PC-3 (cell line): ENCODE data around the gene NUDT15. TPM values are rescaled to one million over a fixed set of nuclear protein-coding genes. Genes with fewer than 3 reads are reported as not detected.

Source experiments
- ATAC-seq: fragments of 200-7000 bp; cut with Tn5 transposase; 2 replicates; pipeline ENCODE4 v1.9.1; 2020; ENCODE audit warnings: mild to moderate bottlenecking, moderate library complexity
- BruUV-seq: library from RNA; stranded (reverse); fragments of 400-500 nt; replicated peaks from 2 replicates; lab custom pipeline; 2021; lab: Mats Ljungman, UMichigan
- CTCF ChIA-PET: fragments of 300-600 bp; sonication (Branson Sonifier 250); formaldehyde crosslinking; loops from one replicate; lab custom pipeline; 2022; ENCODE audit warnings: antibody characterized with exemption; lab: Charles Lee
- POLR2A ChIA-PET: fragments of 300-600 bp; sonication (Branson Sonifier 250); formaldehyde crosslinking; loops from one replicate; lab custom pipeline; 2022; ENCODE audit warnings: antibody characterized with exemption; ENCODE audit not compliant: unreplicated experiment; lab: Charles Lee
- DNase-seq: peaks from one replicate; pipeline ENCODE4 v3.0.0-alpha.2; 2015
- H2AFZ ChIP-seq: fragments of 300-600 bp; sonication (generic); 2 replicates; pipeline ENCODE4 v1.6.0; 2016; ENCODE audit warnings: antibody characterized with exemption, low read length
- H3F3A ChIP-seq: fragments of 300-600 bp; sonication (generic); one replicate; pipeline ENCODE4 v1.6.0; 2017; ENCODE audit warnings: antibody characterized with exemption, low read length, control low read depth, mild to moderate bottlenecking; ENCODE audit not compliant: unreplicated experiment
- H3K27ac ChIP-seq: fragments of 300-600 bp; sonication (generic); 2 replicates; pipeline ENCODE4 v1.5.1; 2016; ENCODE audit warnings: mild to moderate bottlenecking, low read length
- H3K27me3 ChIP-seq: fragments of 300-600 bp; sonication (generic); 2 replicates; pipeline ENCODE4 v1.6.1; 2016; ENCODE audit warnings: low read length, mixed read lengths
- H3K36me3 ChIP-seq: fragments of 300-600 bp; sonication (generic); 2 replicates; pipeline ENCODE4 v1.6.1; 2016; ENCODE audit warnings: low read depth, mixed run types, low read length, mixed read lengths
- H3K4me1 ChIP-seq: fragments of 300-600 bp; sonication (generic); 2 replicates; pipeline ENCODE4 v1.5.1; 2016; ENCODE audit warnings: low read length; ENCODE audit not compliant: insufficient read depth
- H3K4me2 ChIP-seq: fragments of 300-600 bp; sonication (generic); 2 replicates; pipeline ENCODE4 v1.6.0; 2016; ENCODE audit warnings: low read length
- H3K4me3 ChIP-seq: fragments of 300-600 bp; sonication (generic); 2 replicates; pipeline ENCODE4 v1.5.1; 2016; ENCODE audit warnings: mild to moderate bottlenecking, low read length, mixed read lengths
- H3K79me2 ChIP-seq: fragments of 300-600 bp; sonication (generic); 2 replicates; pipeline ENCODE4 v1.6.1; 2017; ENCODE audit warnings: low read length, mixed read lengths
- H3K9ac ChIP-seq: fragments of 300-600 bp; sonication (generic); 2 replicates; pipeline ENCODE4 v1.6.0; 2016; ENCODE audit warnings: mild to moderate bottlenecking, low read length
- H3K9me2 ChIP-seq: fragments of 300-600 bp; sonication (generic); replicated peaks from 2 replicates; pipeline ENCODE4 v1.6.1; 2016; ENCODE audit warnings: mixed run types, low read length, mixed read lengths
- H3K9me3 ChIP-seq: fragments of 300-600 bp; sonication (generic); 2 replicates; pipeline ENCODE4 v1.6.1; 2016; ENCODE audit warnings: low read length, mixed read lengths
- H4K20me1 ChIP-seq: fragments of 300-600 bp; sonication (generic); 2 replicates; pipeline ENCODE4 v1.6.1; 2016; ENCODE audit warnings: low read length, mixed read lengths
- CTCF ChIP-seq: fragments of 300-600 bp; sonication (generic); conservative IDR thresholded peaks from 2 replicates; pipeline ENCODE4 v1.5.1; 2017; ENCODE audit warnings: antibody characterized with exemption, low read depth, mild to moderate bottlenecking, low read length
- EZH2 ChIP-seq: fragments of 300-600 bp; sonication (generic); IDR thresholded peaks from one replicate; pipeline ENCODE4 v1.6.1; 2017; ENCODE audit warnings: antibody characterized with exemption, mild to moderate bottlenecking, low read length; ENCODE audit not compliant: unreplicated experiment
- EZH2phosphoT487 ChIP-seq: fragments of 300-600 bp; sonication (generic); IDR thresholded peaks from 2 replicates; pipeline ENCODE4 v1.6.1; 2018; ENCODE audit warnings: mild to moderate bottlenecking, antibody characterized with exemption, low read length, borderline replicate concordance
- intact Hi-C: fragments of 100-400 bp; cut with micrococcal nuclease; formaldehyde crosslinking; loops from 2 replicates; pipeline ENCODE4 v1.9.0; 2023
- total RNA-seq: library from RNA; depleted of rRNA; stranded (reverse); fragments of >200 nt; gene quantifications from 2 replicates; pipeline ENCODE4 v1.2.3, GENCODE V29; 2014

Gene NUDT15
- total RNA-seq, 1 experiment from 2014 or later = 27.0 TPM

GRCh38 chr13:48012668-48013067 is 24.9 kb upstream of the NUDT15 start:
- H3K27ac ChIP-seq = no peak overlapping the region
- no peaks in the 10 kb centered on the region for H3K9me3 ChIP-seq
- CTCF ChIA-PET = no interaction called here
- H3K9ac ChIP-seq = no peak overlapping the region
- no peaks in the 10 kb centered on the region for H3K36me3 ChIP-seq
- H3K9me2 ChIP-seq = no peaks in the 10 kb centered on the region
- intact Hi-C loops = no loop called here
- H3K79me2 ChIP-seq = no peaks in the 10 kb centered on the region
- no peak for DNase-seq
- no peak for TF ChIP-seq EZH2
- H3F3A ChIP-seq = no peaks in the 10 kb centered on the region
- H3K4me2 ChIP-seq = no peak overlapping the region
- no peaks in the 10 kb centered on the region for H3K27me3 ChIP-seq
- no TSS peak for BruUV-seq
- ATAC-seq = no peak
- no peaks in the 10 kb centered on the region for H4K20me1 ChIP-seq
- POLR2A ChIA-PET = no interaction called here
- H3K4me1 ChIP-seq = peaks cover 15% of the 10 kb centered on the region
- no peak overlapping the region for H3K4me3 ChIP-seq
- H2AFZ ChIP-seq = no peak overlapping the region

GRCh38 chr13:48014359-48014758 is 23.2 kb upstream of the NUDT15 start:
- Histone ChIP-seq H3K4me3 (no peak overlapping the region), H3K27me3 (no peaks in the 10 kb centered on the region), H3K79me2 (no peaks in the 10 kb centered on the region), H3K27ac (no peak overlapping the region), H3K9me3 (no peaks in the 10 kb centered on the region), H3K4me2 (no peak overlapping the region), H3K9ac (no peak overlapping the region), H3K36me3 (no peaks in the 10 kb centered on the region), H4K20me1 (no peaks in the 10 kb centered on the region), H2AFZ (no peak overlapping the region), H3K9me2 (no peaks in the 10 kb centered on the region), H3K4me1 (peaks cover 6% of the 10 kb centered on the region), H3F3A (no peaks in the 10 kb centered on the region)
- no TSS peak for BruUV-seq
- intact Hi-C loops = no loop called here
- CTCF ChIA-PET = no interaction called here
- POLR2A ChIA-PET = interaction anchor here (0.6 kb wide), 1 partner anchor 491 kb away, joined by 3 read pairs; no protein-coding TSS in a partner anchor
- no peak for ATAC-seq
- TF ChIP-seq CTCF = no peak
- TF ChIP-seq EZH2phosphoT487 = no peak
- no peak for TF ChIP-seq EZH2
- no peak for DNase-seq

GRCh38 chr13:48018637-48019036 is 18.9 kb upstream of the NUDT15 start:
- no peak overlapping the region for H3K4me3 ChIP-seq
- H3K4me2 ChIP-seq = no peak overlapping the region
- H3K4me1 ChIP-seq = no peaks in the 10 kb centered on the region
- no peak overlapping the region for H2AFZ ChIP-seq
- H3K79me2 ChIP-seq = no peaks in the 10 kb centered on the region
- H3F3A ChIP-seq = no peaks in the 10 kb centered on the region
- H3K36me3 ChIP-seq = no peaks in the 10 kb centered on the region
- H4K20me1 ChIP-seq = no peaks in the 10 kb centered on the region
- no peaks in the 10 kb centered on the region for H3K27me3 ChIP-seq
- no peaks in the 10 kb centered on the region for H3K9me3 ChIP-seq
- no peak overlapping the region for H3K27ac ChIP-seq
- CTCF ChIA-PET = no interaction called here
- peak; percentile 64 for ATAC-seq
- BruUV-seq = no TSS peak
- no peak overlapping the region for H3K9ac ChIP-seq
- intact Hi-C loops = no loop called here
- TF ChIP-seq CTCF = no peak
- no peak for TF ChIP-seq EZH2
- TF ChIP-seq EZH2phosphoT487 = no peak
- DNase-seq = no peak
- H3K9me2 ChIP-seq = no peaks in the 10 kb centered on the region
- POLR2A ChIA-PET = interaction anchor here (0.6 kb wide), 1 partner anchor 12 kb away, joined by 6 read pairs; no protein-coding TSS in a partner anchor
